ENCODE data around the gene KHDC4.

The KHDC4 gene

DNA sequence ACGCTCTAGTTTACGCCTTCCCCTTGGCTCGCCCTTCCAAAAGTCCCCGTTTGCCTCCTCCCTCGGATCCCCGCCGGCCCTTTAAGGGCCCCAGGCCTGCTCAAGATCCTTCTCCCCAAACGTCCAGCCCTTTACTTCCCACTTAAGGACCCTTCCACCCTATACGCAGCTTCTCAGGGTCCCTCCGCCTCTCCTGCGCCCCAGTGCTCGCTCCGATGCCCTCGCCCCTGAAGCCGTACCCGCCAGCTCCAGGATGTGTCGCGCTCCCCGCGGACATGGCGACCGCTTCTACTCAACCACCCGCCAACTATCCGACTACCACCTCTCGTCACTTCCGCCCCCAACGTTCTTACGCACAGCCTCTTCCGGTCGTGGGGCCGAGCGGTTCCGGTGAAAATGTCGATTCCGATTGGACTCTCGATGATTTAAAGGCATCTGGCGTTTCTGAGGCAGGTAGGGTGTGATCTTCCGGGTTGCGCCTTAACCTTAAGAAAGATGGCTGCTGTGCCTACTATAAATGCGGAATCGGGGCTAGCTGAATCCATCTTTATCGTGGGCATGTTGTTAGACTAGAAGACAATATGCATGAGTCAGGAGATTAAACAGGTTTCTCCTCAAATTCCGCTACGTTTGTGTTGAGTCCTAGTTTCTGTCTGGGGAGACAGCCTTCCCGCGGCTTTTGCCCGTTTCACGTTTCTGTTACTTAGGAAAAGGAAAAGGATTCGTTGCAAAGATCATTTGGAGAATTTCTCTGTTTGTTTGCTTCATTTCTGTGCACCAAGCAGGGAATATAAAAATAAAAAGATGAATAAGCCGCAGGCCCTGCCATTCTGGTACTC lies at the start of gene KHDC4:
Gene KHDC4 (minus strand): TSS at position 317 of the 839 bp plus-strand sequence. CDS start 40 bp downstream, at position 277.
- DNase-seq (ENCODE audit: low read depth, low spot score), result peak; percentile 98
- peak within 1 kb of the TSS; percentile 92 for H3K27ac ChIP-seq

DNA sequence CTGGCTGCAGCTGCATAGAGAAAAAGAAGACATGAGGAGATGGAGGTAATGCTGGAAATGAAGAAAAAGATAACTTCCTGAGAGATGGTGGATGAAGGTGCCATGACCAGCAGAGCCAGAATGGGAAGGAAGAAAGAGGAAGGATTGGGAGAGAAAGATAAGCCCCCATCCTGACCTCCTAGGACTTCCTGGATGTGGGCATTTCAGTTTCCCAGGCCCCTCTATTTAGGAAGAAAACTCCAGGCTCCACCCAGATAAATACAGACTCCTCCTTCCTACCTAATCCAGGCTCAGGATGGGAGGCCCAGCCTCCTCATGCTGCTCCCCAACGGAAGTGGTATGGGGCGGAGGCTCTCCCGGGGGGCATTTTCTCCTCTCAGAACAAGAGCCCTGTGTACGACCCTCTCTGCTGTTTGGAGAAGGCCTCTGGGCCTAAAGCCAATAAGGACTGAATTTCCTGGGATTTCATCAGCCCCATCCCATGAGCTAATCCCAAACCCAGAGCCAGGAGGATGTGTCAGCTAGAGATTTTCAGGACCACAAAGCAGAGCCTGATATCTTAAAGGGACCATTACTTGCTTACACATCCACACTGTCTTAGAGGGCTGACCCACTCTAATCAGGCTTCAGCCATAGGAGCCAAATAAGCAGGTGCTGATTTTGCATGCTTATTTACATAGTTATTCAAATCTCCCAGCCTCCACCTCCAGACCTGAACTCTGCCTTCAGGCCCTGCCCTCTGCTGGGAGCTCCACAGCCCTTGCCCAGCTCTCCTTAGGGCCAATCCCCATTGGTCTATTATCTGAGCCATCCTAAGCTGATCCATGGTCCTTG lies 49.2 kb upstream of the KHDC4 start:
- no peak for DNase-seq (ENCODE audit: low read depth, low spot score)
- H3K27ac ChIP-seq, result peak overlapping the region; percentile 97

DNA sequence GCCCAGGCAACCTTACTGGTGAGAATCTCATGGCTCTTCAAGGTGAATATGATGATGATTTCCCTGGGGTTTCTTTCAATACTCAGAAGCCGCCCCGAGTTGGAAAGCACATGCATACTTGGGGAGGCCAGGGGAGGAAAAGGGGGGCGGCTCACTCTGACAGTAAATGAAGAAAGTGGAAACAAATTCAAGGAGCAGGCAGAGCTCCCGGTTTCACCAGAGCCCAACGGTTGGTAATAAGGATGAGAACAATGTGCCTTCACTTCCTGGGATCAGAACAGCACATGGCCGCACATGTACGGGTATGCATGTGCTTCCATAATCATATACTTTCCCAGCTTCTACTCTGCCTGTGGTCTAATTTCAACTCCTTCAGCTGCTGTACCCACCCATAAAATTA lies 47.9 kb upstream of the KHDC4 start:
- H3K27ac ChIP-seq, result peak overlapping the region; percentile 97
- DNase-seq (ENCODE audit: low read depth, low spot score), result no peak

DNA sequence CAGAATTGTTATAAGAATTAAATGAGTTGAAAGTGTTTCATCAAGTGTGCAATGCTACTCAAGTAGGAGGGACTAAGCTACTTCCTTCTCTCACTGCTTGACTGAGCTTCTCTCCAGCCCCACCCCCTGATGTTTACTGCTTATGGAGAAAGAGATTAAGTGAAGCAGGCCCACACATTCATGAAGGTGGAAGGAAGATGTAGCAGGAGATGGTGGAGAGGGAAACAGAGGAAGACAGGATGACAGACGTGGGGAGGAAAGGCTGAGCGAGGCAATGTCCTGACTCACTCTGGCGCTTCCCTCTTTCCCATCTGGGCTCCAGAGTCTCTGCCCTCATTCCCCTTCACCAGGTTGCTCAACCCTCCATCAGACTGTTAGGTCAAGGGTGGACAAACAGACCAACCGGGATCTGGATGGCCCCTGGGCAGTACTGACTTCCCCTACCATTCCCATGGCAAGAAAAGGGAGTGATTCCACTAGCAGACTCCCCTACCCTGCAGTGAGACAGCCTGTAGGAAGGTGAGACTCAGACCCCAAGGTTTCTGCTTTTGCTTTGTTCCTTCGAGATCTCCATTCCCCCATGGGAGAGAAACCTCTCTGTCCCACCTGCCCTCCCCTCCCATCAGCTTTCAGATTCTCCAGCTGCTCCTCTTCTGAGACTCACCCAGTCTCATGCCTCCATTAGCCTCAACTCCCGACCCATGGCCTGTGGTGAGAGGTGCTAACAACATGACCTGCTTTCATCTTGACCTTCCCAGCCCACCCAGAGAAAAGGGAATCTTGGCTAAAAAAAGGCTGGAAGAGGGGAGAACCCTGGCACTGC lies 47.3 kb upstream of the KHDC4 start:
- no peak for DNase-seq (ENCODE audit: low read depth, low spot score)
- peak overlapping the region; percentile 97 for H3K27ac ChIP-seq

DNA sequence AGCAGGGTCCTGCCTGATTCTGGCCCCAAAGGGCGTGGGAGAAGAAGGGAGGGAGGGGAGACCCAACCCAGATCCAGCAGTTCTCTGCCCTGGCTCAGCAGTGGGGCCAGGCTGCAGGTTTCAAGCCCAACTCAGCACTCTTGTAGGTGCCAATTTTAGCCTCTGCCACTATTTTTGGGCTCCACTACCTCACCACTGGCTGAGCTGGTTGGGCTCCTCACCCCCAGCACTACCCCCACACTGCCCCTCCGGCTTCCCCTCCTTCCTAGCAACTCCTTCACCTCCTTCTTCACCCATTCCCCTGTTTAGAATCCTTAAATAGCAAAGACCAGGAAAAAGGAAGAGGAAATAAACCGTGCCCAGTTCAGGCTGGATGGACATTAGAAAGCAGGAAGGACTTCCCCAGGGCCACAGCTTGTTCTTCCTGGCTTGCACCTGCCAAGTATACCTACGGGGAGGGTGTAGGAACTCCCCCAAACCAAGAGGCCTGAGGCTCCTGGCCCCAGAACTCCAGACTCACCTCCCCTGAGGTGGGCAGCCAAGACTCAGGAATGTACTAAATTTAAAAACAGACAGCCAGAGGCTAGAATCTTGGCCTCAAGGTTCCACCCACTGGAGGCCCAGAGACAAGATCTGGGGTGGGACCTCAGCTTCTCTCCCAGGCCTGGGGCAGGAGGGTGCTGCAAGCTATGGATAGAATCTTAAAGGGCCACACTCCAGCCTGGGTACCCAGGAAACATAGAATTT lies 45.6 kb upstream of the KHDC4 start:
- DNase-seq (ENCODE audit: low read depth, low spot score), result no peak

DNA sequence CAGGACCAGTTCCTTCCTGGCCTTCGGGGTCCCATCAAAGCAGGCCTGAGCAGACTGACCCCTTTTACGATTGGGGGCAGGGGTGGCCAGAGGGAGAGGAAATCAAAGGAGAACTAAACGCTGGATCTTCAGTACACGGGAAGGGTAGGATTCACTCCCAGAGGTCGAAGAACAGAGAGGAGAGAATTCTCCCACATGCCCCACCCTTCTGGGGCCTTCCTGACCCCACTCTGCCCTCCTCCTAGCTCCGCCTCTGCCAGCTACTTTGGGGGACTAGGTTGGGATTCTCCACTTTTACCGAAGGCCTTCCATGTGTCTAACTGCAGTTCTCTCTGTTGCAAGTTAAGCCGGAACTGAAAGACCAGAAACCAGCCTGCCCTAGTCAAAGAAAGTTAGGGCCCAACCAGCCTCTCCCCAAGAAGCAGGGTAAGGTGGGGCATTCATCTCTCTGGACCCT lies 44.8 kb upstream of the KHDC4 start:
- no peak for DNase-seq (ENCODE audit: low read depth, low spot score)

More for the DNA sequence above, 45.6 kb upstream of the KHDC4 start:
- peak overlapping the region; percentile 97 for H3K27ac ChIP-seq

DNA sequence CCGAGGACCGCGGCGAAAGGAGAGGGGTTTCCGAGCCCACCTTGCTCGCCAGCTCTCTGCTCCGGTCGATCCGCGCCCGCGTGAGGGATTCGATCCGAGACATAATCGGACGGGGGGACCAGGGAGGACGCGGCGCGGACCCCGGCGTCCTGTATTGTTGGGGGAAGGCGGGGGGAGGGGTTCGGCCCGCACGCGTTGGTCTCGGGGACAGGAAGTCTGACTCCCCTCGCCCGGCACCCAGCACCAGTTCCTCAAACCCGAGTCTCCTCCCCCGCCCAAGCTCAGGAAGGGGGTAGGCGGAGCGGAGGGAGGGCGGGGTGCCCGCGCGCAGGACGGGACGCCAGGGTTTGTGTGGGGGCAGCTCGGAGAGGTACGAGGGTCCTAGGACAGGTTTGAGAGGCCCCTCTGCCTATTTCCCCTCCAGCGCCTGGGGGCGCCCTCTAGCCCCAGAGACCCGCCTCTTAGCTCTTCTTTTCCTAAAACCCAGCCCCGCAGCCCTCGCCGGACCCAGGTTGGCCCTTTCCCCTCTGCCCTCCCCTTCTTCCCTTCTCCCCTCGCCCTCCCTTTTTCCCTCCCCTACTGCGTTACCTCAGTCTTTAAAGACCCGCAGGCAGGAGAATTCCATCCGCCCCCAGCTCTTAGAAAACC lies 44.2 kb upstream of the KHDC4 start, which contains the start of gene ARHGEF2:
Gene ARHGEF2 (minus strand): TSS at position 223 of the 648 bp plus-strand sequence. CDS start 120 bp downstream, at position 103.
- DNase-seq (ENCODE audit: low read depth, low spot score), result no peak
- peak within 1 kb of the TSS; percentile 97 for H3K27ac ChIP-seq

More for the DNA sequence above, 44.8 kb upstream of the KHDC4 start:
- H3K27ac ChIP-seq, result peak overlapping the region; percentile 97

DNA sequence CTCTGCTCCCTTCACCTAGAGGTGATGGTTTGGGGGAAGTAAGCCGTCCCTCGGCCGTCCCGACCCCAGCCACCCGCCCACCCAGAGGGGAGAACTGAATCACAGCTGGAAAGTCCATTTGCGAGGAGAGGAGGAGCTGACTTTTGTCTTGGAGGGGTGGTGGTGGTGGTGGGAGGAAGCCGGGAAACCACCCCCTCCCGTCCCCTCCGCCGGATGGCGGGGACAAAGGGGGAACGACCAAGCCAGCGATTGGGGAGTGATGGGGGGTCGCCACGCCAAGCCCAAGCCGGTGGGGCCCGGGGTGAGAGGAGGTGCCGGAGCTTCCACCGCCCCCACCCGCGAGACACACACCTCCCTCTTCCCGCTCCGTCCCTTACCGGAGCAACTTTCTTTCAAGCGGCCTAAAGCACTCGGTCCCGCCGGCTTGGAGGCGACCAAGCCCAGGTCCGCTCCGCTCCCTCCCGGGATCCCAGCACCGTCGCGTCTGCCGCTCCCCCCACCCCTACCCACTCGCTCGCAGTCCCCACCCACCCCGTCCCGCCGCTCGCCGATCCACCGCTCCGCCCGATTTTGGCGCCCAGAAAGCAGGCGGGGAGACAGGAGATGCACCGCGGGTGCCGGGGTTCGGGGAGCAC lies 43.6 kb upstream of the KHDC4 start:
- H3K27ac ChIP-seq, result peak overlapping the region; percentile 97
- no peak for DNase-seq (ENCODE audit: low read depth, low spot score)

DNA sequence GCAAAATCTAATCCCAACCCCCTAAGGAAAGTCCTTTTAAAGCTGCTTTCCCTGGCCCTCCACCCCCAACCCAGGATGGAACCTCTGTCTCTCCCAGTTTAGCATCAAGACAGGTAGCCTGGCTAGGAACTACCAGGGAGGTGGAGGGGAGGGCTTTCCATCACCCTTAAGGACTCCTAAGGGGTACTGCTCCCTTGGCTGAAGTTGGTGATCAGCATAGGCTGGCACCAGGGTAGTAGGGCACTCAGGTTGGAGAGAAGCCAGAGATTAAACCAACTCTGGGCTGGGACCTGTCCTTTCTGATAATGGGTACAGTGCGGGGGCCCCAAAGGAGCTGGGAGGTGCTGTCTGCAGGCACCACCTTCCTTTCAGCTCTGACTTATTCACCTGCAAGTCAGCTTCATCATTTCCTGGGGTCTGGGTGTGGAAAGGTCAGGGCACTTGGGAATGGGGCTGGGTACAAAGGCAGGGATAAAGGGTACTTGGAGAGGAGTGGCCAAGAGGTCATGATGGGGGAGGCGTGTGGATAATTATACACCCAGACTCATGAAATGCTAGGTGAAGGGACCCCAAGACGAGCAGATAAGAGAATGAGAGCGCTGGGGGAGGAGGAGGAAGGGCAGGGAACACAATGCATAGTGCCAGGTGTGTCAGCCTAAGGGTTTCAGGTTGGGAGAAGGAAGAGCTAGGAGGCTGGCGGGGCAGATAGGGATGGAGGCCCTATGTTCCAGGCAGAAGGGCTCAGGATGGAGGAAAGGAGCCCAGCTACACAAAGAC lies 42.9 kb upstream of the KHDC4 start:
- H3K27ac ChIP-seq, result peak overlapping the region; percentile 97
- no peak for DNase-seq (ENCODE audit: low read depth, low spot score)

DNA sequence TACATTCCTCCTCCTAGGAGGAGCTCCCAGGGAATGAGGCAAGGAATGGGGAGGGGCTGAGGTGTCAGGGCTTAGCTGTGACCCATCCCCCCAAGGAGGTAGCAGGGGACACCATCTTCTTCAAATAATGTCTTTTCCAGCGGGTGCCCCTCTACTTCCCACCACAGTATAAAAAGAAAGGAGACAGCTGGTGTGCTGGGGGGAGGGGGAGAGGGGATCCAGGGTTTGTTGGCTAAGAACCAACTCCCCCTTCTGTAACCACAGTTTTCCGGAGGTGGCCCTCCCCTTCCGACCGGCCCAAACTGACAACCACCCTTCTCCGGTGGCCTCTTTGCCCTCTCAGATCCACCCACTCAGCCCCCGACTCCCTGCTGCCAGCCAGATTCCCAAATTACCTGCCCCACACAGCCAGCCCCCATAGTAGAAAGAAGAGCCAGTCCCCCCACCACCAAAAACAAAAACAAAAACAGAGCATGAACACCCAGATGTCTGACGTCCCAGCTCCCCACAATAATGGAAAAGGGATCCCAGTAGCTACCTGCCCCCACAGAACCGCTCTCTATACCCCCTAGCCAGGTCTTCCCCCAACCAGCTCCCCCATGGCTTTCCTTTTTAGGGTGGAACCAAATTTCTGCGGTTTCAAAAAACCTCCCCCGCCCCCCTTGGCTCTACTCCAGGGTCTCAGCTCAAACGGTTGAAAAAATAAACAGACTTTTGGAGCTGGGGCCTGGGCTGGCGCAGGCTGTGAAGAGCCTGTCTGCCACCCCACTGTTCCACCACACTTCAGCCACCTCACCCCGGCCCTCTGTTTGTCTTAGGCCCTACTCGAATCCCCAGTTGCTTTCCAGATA lies 42.1 kb upstream of the KHDC4 start:
- no peak for DNase-seq (ENCODE audit: low read depth, low spot score)

DNA sequence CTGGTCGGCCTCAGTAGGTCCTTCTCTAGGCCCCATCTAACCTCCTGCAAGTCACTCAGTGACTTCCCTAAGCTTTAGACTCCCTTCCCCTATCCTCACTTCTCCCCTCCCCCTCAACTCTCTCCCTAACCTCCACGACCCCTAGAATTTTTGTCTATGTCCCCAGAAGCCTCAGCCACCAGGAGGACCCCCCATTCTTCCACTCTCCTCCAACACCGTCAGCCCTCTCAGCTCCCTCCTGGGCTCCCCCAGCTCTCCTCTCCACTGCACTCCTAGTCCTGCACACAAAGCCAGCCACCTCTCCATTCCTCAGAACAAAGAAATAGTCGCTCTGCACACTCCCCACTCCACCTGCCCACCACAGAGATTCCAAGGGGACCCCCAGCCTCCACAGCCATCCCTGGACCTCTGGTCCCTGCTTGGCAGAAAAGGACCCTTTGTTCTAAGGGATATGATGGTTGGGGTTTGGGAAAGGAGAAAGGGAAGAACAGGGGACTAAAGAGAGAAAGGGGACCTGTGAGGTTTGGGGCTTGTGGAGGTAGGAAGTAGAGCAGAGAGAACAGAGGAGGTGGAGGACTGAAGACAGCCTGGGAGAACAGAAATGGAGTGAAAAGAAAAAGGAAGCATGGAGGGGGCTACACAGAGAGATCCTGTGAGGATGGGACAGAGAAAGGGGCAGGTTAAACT lies 41.3 kb upstream of the KHDC4 start:
- H3K27ac ChIP-seq, result peak overlapping the region; percentile 97
- DNase-seq (ENCODE audit: low read depth, low spot score), result no peak

More for the DNA sequence above, 42.1 kb upstream of the KHDC4 start:
- H3K27ac ChIP-seq, result peak overlapping the region; percentile 97

DNA sequence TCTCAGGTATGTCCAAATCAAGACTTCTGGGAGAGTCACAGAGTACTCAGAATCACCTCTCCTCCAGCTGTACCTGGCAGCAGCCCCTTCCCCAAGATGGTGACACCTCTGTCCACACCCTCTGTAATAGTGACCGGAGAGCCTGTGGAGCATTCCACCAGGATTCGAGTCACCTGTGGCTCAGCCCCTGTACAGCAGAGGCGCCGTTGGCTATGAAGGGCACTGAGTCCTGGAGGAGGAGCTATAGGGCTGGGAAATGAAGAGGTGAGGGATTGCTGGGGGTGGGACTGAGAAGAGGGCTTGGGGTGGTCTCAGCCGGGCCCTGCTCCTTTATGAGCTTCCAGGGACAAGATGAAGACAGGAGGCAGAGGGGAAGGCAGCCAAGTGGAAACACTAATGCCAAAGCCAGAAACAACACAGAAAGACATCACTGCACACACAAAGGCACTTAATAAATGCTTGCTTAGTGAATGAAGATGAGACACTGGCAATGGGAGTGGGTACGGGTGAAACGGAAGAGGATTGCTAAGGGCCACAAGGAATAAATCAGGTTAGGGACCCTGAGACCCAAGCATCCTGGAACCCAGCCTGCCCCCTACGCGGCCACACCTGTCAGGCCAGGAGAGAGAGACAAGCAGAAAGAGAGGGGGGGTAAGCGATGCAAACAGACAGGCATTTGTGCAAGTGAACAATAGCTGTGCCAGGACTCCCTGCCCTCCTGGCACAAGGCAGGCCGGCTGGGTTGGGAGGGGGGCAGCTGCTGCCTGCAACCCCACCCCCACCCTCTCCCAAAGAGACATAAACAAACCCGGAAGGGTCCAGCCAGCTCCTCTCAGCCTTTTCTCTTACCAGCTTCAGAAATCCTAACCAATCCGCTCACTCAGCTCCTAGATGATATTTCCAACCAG lies 40.2 kb upstream of the KHDC4 start:
- DNase-seq (ENCODE audit: low read depth, low spot score), result no peak
- peak overlapping the region; percentile 97 for H3K27ac ChIP-seq

DNA sequence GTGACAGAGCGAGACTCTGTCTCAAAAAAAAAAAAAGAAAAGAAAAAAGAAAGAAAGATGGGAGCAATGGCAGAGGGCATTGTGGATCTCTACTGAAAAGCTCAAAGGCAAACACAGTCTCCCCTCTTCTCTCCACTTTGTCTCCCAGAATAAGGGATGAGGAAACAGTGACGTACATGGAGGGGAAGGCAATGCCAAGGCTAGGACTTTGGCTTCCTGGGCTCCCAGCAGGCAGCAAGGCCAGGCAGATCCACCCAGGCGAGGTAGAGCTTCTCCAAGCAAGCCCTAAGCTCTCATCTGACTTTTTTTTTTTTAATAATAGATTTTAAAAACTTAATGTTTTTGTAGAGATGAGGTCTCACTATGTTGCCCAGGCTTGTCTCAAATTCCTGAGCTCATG lies 39.5 kb upstream of the KHDC4 start:
- no peak for DNase-seq (ENCODE audit: low read depth, low spot score)
- peak overlapping the region; percentile 97 for H3K27ac ChIP-seq

DNA sequence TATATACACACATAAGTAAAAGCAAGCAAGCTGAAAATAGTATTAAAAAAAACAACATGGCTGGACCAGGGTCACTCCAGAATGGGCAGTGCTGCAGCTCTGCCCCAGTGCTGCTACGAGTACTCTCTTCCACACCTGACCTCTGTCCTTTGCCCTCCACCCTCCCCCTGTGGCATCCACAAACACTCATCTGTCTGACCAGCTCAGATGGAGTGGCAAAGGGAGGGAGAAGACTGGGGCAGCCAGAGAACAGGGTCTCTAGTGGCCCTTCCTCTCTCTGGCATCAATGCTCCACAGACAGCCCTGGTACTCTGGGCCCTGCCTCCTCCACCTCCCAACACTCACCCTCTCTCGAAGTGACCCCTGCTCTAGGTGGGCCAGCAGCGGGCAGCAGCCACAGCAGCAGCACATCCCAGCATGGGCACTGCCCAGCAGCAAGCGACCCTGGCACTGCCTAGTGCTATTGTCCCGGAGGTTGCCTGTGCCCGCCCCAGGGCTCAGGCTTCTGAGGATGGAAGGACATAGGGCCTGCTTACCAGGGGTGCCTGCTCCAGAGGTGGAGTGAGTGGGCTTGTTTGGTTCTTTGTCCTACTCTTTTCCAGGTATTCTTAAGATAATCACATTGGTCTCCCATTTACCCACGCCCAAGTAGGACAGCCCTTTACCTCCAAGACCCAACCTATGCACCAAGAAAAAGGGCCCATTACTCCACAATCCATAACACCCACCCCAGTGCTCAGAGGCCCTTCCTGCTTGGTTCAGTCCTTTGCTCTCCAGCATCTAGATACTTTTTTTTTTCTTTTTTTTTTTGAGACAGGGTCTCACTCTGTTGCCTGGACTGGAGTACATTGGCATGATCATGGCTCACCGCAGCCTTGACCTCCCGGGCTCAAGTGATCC lies 37.9 kb upstream of the KHDC4 start:
- no peak overlapping the region for H3K27ac ChIP-seq
- no peak for DNase-seq (ENCODE audit: low read depth, low spot score)
